HCT116 (cell line): ENCODE measurements around the gene TMEM63A.

Experiments used
- CEBPB ChIP-seq: IDR thresholded peaks from 2 replicates; pipeline ENCODE4 v1.6.1; 2012; ENCODE audit warnings: low read depth
- CTCF ChIP-seq, 3 experiments: fragments of 200-600 bp in 1 of 3; sonication (generic) in 1 of 3; IDR thresholded peaks in 2 of 3; conservative IDR thresholded peaks in 1 of 3; 2 replicates each; pipeline ENCODE4 v1.5.1; 2012 to 2017; ENCODE audit warnings: low read depth in 2 of 3, low read length in 2 of 3, antibody characterized with exemption in 1 of 3, borderline replicate concordance in 1 of 3, control low read depth in 1 of 3, mild to moderate bottlenecking in 1 of 3, mixed read lengths in 1 of 3, mixed run types in 1 of 3, moderate library complexity in 1 of 3; ENCODE audit not compliant: insufficient read depth in 1 of 3
- EZH2 ChIP-seq: fragments of 200-600 bp; sonication (generic); IDR thresholded peaks from 2 replicates; pipeline ENCODE4 v1.6.1; 2017; ENCODE audit warnings: antibody characterized with exemption, mixed run types
- JUND ChIP-seq: IDR thresholded peaks from 2 replicates; pipeline ENCODE4 v1.6.1; 2012
- MAX ChIP-seq: IDR thresholded peaks from 2 replicates; pipeline ENCODE4 v1.6.1; 2012
- POLR2A ChIP-seq: IDR thresholded peaks from 2 replicates; pipeline ENCODE4 v1.7.0; 2011; ENCODE audit warnings: borderline replicate concordance; ENCODE audit not compliant: insufficient read depth, insufficient read length; ENCODE audit errors: extremely low read depth
- POLR2AphosphoS5 ChIP-seq: IDR thresholded peaks from 2 replicates; pipeline ENCODE4 v1.6.1; 2011; ENCODE audit warnings: mild to moderate bottlenecking, low read depth, low read length, moderate library complexity
- RAD21 ChIP-seq: IDR thresholded peaks from 2 replicates; pipeline ENCODE4 v1.6.1; 2012; ENCODE audit warnings: low read depth, mild to moderate bottlenecking
- SRF ChIP-seq: IDR thresholded peaks from 2 replicates; pipeline ENCODE4 v1.6.1; 2012; ENCODE audit warnings: low read depth

GRCh38 chr1:225876900-225877510 is 5.2 kb downstream of the TMEM63A start:
- no peak for TF ChIP-seq CEBPB
- TF ChIP-seq CTCF (IDR thresholded peaks at IDR 0.05 in 2 of 3, conservative IDR thresholded peaks at IDR 0.05 in 1 of 3; ENCODE audit: borderline replicate concordance in 1 of 3, insufficient read depth in 1 of 3, low read depth in 2 of 3, low read length in 2 of 3), result no peak
- no peak for TF ChIP-seq EZH2
- TF ChIP-seq POLR2A, result no peak
- no peak for TF ChIP-seq POLR2AphosphoS5
- no peak for TF ChIP-seq SRF
- TF ChIP-seq JUND, result no peak
- TF ChIP-seq RAD21, result no peak
- TF ChIP-seq MAX, result no peak
